GM12892 (cell line): ENCODE results near the gene NAXE.

ENCODE experiments used
- POLR2A ChIP-seq: IDR thresholded peaks from 2 replicates; pipeline ENCODE4 v1.6.1; 2011; ENCODE audit warnings: low read depth, low read length, control low read depth
- TAF1 ChIP-seq: IDR thresholded peaks from 2 replicates; pipeline ENCODE4 v1.6.1; 2011; ENCODE audit warnings: low read depth, mild to moderate bottlenecking, control low read depth, low read length, borderline replicate concordance

- no peak for TF ChIP-seq POLR2A
- TF ChIP-seq TAF1, result no peak
These were observed 42.2 kb upstream of the NAXE start for GRCh38 chr1:156549390-156549789.
